GM21576 (cell line): ENCODE measurements around the gene PSMA7.
"Not testable (repeated sequence)": the region's sequence is repeated elsewhere in the genome, so short reads cannot be mapped to it uniquely, and the experiment has no call there.

Experiments used
- ATAC-seq: cut with Tn5 transposase; IDR thresholded peaks from one replicate; pipeline ENCODE4 v1.9.1; 2021; ENCODE audit warnings: mild to moderate bottlenecking, moderate library complexity; ENCODE audit not compliant: unreplicated experiment

Gene PSMA7

DNA sequence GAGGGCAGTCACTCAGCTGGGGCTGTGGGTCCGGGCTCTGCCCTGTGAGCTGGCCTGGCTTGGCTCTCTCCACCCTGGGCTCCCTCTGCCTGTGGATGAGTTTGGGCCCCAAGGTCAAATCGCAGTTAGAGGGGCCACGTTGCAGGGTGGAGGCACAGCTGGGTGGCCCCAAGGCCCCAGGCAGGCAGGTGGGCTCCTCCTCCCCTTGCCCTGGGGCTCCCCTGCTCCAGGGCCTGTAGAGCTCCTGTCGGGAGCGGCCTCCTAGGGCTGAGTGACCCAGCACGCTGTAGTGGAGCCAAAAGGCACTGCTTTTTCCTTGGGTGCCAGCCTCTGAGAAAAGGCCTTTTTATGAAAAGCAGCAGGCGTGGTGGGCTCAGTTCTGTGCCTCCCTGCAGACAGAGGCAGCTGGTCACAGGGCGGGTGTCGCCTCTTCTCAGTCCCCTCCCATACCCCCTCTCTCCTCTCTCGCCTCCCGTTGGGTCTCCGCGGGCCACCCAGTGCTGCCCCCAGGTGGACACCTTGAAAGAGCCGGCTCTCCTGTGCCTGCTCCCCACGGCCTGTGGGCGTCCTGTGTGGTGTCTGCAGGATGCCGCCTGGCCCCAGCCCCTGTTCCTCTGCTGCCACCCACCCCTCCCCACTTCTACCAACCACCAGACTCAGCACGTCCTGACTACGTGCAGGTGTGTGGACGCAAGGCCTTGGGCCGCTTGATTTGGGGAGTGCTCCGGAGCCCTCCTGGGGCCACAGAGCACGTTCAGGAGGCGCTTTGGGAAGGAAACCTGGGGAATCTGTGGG lies 13.6 kb upstream of the PSMA7 start:
- peak; percentile 61 for ATAC-seq

DNA sequence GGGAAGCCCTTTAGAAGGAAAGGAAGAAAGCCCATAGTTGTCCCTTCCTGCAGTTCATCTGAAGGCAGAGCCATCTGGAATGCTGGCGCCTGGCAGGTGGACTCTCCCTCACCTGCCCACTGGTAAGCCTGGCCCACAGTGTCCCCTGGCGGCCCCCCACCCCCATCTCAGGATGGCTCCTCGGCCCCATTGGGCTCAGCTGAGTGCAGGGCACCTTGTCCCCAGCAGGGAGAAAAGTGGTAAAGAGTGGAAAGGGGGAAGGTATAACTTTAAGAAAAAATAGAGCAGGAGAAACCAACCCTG lies 13.0 kb upstream of the PSMA7 start:
- no peak for ATAC-seq

DNA sequence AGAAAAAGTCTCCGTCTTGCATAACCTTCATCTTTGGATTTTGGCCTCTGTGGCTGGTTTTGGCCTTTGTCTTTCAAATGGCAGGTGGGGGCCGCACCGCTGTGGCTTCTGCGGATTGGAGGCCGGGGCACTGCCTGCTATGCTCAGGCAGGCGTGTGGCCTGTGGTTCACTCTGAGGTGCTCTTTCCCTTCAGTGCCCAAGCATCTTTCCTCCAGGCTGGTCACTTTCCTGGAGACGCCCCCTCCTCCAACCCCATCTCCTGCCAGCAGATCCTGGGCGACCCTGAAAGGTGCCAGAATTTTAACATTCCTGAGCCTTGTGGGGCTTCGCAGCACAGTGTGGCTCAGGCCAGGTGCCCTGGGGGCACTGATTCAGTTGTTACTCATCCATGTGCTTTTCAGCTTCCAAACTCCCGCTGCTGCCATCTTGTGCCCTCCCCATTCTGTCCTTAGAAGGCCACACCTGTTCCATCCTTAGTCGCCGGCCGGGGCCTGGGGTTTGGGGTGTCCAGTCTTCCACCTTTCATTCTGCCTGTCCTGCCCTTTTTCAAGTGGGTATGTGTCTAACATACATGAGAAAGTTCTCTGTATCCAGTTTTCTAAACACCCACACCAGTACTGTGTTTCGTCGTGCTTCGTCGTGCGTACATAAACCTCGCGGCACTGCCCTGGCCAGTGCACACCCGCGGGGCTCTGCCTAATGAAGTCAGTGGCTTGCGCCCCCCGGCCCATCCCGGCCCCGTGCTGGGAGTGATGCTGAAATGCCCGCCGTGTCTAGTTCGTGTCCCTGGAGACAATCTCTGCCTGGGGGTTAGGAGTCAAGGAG lies 12.4 kb upstream of the PSMA7 start:
- ATAC-seq: no peak

DNA sequence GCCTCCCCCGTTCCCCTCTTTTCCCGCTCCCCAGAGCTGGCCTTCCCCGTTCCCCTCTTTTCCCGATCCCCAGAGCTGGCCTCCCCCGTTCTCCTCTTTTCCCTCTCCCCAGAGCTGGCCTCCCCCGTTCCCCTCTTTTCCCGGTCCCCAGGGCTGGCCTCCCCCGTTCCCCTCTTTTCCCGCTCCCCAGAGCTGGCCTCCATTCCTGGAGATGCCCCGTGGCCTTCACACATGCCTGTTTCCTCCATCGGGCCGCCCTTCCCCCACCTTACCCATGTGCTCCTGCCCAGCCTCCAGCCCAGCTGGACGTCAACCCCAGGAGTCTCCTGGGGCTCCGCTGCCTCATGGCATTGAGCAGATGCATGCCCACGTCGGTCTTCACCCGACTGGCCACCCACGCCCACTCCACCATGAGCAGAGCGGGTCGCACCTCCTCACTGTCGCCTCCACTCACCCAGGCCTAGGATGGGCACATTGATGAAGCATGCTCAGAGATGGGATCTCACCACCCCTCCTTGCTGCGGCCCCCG lies 8.7 kb upstream of the PSMA7 start:
- no peak for ATAC-seq

DNA sequence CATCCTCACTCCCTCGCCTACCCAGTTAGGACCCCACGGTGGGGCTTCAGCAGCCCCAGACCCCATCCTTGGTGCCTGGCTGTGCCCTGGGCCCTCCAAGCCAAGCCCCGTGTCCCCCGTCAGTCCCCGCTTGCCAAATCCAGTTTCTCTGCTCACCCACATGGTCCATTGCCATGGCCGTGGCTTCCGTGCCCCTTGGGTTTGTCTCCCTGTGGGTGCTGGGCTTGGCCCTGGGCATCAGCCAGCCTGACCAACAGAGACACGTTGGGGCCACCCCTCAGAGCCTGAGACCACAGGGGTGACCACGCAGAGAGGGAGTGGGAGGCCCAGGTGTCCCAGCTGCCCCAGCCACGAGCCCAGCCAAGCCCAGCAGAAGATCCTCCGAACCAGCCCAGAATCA lies 8.0 kb upstream of the PSMA7 start:
- no peak for ATAC-seq

DNA sequence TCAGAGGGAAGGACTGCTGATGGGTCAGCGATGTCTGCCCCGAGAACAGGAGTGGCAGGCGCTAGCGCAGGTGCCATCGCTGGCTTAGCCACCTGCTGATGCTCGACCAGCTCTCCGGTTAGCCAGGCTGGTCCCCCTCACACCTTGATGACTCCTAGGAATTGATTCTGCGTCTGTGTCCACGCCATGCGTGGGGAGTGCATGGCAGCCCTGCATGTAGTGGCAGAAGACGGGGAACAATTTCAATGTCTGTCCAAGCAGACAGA lies 7.0 kb upstream of the PSMA7 start:
- no peak for ATAC-seq

DNA sequence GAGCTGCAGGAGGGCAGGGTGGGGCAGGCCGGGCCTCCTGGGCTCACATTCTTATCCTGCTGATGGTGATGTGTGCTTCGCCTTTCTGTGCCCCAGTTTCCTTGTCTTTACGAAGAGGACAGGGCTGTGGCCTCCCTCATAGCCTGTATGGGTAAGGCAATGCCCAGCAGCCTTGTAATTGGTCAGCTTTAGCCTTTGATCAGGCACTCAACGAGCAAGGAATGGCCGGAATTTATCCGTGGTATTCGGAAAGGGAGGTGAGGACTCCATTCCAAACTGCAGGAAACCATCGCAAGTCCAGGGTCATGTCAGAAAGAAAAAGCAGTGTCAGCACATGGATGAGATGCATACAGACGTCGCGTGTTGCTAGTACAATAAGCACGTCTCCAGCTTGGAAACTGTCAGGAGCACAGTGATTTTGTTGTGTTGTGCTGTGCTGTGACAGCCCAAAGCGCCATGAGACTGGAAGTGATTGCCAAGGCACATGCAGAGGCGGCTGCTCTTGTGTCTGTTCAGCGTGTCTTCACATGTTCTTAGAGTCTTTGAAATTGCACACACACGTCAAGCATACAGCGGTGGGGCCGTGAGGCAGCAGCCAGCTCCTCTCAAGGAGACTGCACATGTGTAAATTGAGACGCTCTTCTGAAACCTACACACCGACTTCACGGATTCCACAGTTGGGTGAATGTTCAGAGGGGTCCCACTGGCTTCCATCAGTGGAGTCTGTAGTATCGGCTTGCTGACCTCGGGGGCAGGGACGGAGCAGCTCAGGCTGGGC lies 6.5 kb upstream of the PSMA7 start:
- no peak for ATAC-seq

DNA sequence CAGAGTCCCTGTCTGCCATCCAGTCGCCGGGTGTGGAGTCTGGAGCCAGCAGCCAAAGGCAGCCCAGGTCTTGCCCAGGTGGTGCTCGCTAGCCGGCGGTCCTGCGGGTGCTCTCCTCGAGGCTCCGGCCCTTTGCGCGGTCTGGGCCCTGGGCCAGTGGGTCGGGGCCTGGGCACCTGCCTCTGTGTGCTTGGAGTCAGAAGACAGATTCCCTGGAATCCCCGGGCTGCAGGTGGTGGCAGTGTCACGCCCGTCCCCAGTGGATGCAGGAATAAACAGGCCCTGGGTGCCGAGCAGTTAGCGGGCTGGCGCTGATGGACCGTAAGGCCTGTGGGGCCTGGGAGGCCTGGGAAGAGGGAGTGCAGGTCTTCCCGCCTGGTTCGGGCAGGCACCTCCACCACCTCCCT lies 5.7 kb upstream of the PSMA7 start:
- ATAC-seq: no peak

DNA sequence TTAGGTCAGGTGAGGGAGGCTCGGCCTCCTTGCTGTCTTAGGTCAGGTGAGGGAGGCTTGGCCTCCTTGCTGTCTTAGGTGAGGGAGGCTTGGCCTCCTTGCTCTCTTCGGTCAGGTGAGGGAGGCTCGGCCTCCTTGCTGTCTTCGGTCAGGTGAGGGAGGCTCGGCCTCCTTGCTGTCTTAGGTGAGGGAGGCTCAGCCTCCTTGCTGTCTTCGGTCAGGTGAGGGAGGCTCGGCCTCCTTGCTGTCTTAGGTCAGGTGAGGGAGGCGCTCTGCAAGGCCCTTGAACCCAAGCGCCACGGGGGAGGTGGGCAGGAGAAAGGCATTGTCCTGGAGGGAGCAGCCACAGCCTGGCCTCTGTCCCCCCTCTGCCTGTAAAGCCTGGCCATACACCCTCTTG lies 5.2 kb upstream of the PSMA7 start:
- ATAC-seq: not testable (repeated sequence)

DNA sequence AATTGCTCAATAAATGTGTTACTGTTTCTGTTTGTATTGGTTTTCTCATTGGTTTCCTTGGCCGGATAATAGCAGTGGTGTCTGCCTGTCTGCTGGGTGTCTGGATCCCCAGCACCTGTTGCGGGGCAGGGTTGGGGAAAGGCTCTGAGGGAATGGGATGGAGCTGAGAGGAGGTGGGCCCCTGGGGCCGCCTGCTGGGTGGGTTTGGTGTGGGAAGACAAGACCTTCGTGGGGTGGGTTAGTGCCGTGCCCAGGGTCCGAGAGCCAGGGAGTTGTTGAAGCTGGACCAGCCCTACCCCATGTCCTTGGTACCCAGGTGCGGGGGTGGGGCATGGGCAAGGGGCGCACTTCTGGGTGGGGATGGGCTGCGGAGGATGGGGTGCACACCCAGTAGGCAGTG lies 4.3 kb upstream of the PSMA7 start:
- ATAC-seq: no peak

DNA sequence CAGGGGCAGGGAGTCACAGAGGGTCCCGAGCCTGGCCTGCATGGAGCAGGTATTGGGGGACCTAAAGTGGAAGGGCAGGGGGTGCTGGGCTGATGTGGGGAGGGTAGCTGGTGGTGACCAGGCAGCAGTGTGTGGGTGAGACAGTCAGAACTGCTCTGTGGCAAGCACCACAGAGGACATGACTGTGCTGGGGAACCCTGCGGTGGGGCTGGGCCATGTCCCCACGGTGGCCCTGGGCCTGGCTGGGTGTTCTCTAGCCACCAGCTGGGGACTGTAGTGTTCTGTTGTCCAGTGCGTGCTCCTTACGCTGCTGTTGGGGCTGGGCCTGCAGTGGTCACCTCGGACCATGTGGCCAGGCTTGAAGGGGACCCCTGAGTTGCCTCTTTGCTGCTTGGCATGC lies 3.9 kb upstream of the PSMA7 start:
- no peak for ATAC-seq

DNA sequence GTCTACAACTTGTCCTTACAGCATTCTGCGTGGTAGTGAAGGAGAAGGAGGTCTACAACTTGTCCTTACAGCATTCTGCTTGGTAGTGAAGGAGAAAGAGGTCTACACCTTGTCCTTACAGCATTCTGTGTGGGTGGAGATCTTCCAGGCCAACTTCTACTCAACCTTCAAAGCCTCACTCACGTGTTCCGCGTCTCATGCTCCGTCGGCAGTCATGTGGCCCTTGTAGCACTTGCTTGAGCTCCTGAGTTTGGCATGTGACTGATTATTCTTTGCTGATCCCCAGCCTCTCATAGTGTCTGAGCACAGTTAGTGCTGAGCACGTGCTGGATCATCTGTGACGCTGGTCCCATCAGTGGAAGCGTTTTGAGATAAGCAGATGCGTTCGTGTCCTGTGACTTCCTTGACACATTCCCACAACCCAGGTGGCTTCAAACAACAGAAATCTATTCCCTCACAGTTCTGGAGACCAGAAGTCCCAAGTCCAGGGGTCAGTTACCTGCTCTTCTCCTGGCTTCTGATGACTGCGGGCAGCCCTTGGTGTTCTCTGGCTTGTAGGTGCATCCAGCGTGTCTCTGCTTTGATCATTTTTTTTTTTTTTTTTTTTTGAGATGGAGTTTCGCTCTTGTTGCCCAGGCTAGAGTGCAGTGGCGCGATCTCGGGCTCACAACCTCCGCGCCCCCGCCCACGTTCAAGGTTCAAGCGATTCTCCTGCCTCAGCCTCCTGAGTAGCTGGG lies 3.0 kb upstream of the PSMA7 start:
- no peak for ATAC-seq

DNA sequence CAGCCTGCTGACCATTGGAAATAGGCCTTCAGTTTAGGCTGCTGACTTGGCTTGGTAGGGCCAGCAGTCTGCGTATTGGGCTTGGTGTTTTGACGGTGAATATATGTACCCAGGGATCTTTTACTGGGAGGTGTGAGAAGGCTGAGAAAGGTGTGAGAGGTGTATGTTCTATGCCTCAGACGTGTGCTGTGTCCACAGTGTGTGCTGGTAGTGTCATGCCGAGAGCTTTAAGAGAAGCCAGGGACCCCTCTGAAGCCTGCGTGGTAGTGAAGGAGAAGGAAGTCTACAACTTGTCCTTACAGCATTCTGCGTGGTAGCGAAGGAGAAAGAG lies 2.5 kb upstream of the PSMA7 start:
- no peak for ATAC-seq

DNA sequence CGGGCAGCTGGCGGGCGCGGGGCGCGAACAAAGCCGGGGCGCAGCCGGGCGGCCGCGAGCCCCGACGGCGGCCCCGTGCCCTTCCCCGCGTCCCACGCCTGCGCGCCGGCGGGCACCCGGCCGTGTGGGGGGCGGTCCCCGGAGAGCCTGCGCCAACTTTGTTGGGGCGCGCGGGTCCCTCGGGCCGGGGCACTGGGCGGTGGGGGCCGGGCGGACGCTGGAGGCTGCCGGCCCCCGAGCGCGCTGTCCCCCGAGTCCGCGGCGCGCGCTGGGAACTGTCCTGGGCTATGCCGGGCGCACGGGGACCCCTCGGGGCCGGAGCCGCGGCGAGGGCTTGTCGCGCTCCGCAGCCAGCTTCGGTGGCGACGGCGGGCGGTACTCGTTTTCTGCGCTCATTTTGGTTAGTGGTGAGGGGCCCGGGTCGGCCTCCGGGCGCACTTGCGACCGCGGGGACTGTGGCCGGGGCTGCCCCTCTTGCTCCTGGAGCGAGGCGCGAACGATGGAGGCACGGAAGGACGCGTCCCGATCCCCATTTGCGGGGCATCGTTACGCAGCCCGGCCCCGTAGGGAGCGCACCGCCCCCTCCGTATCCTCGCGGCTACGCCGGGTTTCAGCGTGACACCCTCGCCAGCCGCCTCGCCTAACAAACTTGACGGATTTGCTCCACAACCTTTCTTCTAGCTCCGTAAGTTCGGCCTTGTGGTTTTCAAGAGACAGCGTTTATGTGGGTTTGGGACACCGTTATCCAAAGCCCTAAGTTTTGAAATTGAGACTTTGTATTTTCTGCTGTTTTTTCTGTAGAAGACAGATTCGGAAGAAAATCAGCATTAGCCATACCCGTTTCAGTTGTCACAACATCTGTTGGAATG lies 997 bp upstream of the PSMA7 start:
- no peak for ATAC-seq

DNA sequence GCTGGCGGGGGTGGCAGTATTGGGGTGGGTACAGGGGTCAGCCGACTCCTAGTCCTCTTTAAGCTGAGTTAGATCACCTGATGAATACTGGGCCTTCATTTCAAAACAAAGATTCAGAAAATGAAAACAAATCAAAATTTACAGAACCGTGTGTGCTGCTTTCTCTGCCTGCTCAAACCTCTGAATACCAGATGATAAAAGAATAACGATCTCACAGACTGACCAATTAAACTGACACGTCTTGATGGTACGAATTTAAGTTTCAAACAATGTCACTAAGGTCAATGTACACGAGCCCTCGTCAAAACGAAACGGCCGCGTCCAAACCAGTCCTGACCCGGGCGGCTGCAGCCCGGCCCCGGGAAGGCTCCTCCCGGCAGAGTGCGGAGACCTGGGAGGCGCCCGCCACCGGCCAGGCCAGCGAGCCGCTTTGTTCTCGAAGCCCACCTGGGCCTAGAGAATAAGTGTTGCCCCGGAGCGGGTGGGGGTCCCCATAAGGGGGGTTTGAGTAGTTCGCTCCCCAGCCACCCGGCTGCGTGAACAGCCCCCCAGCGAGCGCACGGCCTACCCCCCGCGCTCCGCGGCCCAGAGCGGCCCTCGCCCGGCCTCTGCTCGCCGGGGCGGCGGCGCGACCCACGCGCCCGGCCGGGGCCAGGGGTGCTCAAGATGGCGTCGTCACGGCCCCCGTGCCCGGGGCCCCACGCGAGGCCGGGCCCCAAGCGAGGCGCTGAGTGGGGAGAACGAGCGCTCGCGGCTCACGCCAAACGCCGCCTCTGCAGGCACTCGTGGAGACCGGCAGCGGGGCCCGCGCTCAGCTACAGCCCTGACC lies 728 bp downstream of the PSMA7 start:
- peak; percentile 2 for ATAC-seq

DNA sequence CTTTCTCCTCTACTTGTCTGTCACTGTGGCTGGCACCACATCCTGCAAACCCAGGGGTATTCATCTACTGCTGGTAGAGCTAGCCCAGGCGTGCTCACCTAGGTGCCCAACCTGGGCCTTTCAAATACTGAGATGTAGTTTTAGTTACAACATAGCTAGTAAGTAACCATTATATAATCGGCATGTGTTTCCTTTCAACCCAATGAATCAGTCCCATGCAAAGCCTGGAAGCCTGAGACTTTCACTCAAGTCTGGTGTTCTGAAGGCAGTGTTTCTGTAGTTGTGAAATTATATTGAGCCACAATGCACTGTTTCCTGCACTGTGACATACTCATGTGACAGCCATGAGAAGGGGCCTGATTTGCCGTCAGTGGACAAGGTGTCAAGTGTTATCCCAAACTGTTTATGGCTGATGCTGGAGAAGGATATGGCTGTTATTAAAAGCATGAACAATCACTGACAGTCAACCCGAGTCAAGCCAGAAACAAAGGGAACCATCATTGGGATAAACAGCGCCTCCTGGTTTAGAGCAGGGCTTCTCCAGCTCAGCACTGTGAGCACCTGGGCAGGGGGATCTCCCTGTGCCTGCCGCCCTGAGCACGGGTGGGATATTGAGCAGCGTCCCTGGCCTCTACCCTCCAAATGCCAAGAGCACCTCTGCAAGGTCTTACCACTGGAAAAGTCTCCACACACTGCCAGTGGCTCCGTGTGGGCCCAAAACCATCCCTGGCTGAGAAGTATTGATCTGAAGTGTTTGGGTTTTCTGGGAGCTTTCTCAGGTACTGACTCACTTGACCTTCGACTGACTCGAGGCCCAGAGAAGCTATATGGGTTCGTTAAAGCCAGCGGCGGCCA lies 1.6 kb downstream of the PSMA7 start:
- ATAC-seq: no peak

DNA sequence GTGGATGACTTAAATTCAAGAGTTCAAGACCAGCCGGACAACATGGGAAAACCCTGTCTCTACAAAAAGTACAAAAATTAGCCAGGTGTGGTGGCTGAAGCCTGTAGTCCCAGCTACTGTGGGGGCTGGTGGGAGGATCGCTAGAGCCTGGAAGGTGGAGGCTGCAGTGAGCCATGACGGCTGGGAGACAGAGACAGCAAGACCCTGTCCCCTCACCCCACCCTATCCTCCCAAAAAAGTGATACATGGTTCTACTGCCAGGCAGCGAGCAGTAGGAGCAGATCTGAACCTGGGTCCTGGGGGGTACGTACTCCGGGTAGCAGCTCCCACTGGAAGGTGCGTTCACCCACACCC lies 2.2 kb downstream of the PSMA7 start:
- ATAC-seq: no peak

DNA sequence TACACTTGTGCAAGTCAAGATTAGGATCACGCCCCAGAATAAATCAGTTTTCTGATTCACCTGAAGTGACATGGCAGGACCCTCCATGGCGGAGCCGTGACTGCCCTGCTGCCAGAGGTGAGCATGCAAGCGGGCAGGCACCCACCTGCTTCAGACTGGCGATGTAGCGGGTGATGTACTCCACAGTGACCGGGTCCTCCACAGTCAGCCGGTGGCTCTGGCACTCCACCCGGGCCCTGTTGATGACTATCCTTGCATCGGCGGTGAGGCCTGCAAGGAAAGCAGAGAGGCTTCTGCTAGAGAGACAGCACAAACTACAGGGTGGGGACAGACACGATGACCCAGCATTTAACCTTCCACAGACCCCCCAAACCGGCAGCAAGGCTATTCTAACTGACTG lies 3.6 kb downstream of the PSMA7 start:
- ATAC-seq: no peak

DNA sequence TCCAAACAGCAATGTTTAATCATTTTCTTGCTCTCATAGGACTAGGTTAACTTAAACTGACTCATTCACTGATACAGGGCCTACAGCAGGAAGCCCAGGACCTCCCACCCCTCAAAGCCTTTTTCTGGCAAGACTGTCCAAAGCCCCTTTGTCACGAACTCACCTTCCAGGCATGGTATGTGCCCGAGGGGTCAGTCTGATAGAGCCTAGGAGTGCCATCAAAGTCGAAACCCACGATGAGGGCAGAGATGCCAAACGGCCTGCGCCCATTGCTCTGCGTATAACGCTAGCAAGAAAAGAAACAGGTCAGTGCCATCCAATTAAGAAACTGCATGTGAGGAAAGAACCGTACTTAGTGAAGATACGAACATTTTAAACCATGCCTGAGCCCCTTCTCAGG lies 4.3 kb downstream of the PSMA7 start:
- no peak for ATAC-seq
